HG03565 (cell line): Measurements from ENCODE around the gene PRC1.
"Not testable (repeated sequence)": the region's sequence is repeated elsewhere in the genome, so short reads cannot be mapped to it uniquely, and the experiment has no call there.

Source experiments
- ATAC-seq: cut with Tn5 transposase; IDR thresholded peaks from one replicate; pipeline ENCODE4 v1.9.1; 2021; ENCODE audit warnings: mild to moderate bottlenecking, moderate library complexity; ENCODE audit not compliant: unreplicated experiment

Gene PRC1

GRCh38 chr15:90994417-90995311 lies at the start of gene PRC1:
Gene PRC1 (minus strand): TSS chr15:90994535. CDS start chr15:90994417, 118 bp downstream.
- ATAC-seq: peak; percentile 91

GRCh38 chr15:91043202-91043874 lies 49.0 kb upstream of the PRC1 start:
- no peak for ATAC-seq

GRCh38 chr15:91040856-91041255 lies 46.5 kb upstream of the PRC1 start:
- no peak for ATAC-seq

- ATAC-seq: no peak
Measured at GRCh38 chr15:91039996-91040395, 45.7 kb upstream of the PRC1 start.

GRCh38 chr15:91032919-91033803 lies 38.8 kb upstream of the PRC1 start:
- no peak for ATAC-seq

- no peak for ATAC-seq
Measured at GRCh38 chr15:91031796-91032195, 37.5 kb upstream of the PRC1 start.

GRCh38 chr15:91027677-91028076 lies 33.3 kb upstream of the PRC1 start:
- no peak for ATAC-seq

GRCh38 chr15:91023720-91024119 lies 29.4 kb upstream of the PRC1 start:
- ATAC-seq: no peak

- ATAC-seq: no peak
Measured at GRCh38 chr15:91022832-91023129, 28.4 kb upstream of the PRC1 start.

GRCh38 chr15:91022075-91022831 lies 27.9 kb upstream of the PRC1 start, which contains the start of gene VPS33B:
Gene VPS33B (minus strand): TSS chr15:91022594. CDS start chr15:91022249, 345 bp downstream.
- peak; percentile 58 for ATAC-seq

- ATAC-seq: no peak
Measured at GRCh38 chr15:91021516-91022074, 27.3 kb upstream of the PRC1 start.

GRCh38 chr15:91018158-91018557 lies 23.8 kb upstream of the PRC1 start:
- no peak for ATAC-seq

- ATAC-seq: no peak
Measured at GRCh38 chr15:91017716-91018115, 23.4 kb upstream of the PRC1 start.

GRCh38 chr15:91013701-91014100 lies 19.4 kb upstream of the PRC1 start:
- ATAC-seq: not testable (repeated sequence)

- no peak for ATAC-seq
Measured at GRCh38 chr15:91007266-91007665, 12.9 kb upstream of the PRC1 start.

- ATAC-seq: no peak
Measured at GRCh38 chr15:91001209-91001608, 6.9 kb upstream of the PRC1 start.

- ATAC-seq: no peak
Measured at GRCh38 chr15:90998737-90999136, 4.4 kb upstream of the PRC1 start.

- ATAC-seq: no peak
Measured at GRCh38 chr15:90994059-90994416, 297 bp downstream of the PRC1 start.

- ATAC-seq: no peak
Measured at GRCh38 chr15:90991587-90992285, 2.6 kb downstream of the PRC1 start.

GRCh38 chr15:90990446-90990845 lies 3.9 kb downstream of the PRC1 start:
- ATAC-seq: no peak
